Activated CD8-positive, alpha-beta T cell treated with anti-CD3 and anti-CD28 coated beads, Interleukin-2, amount 10 ng/mL, durations not matched to agents 7 days and 5 days (primary cell): ENCODE results near the gene CDH15. TPM values are rescaled to one million over a fixed set of nuclear protein-coding genes. Genes with fewer than 3 reads are reported as not detected.

Experiments
- total RNA-seq, 2 experiments: library from RNA; stranded (reverse); gene quantifications; one replicate each; pipeline ENCODE4 v1.2.3, GENCODE V29; 2021

The CDH15 gene
- total RNA-seq, 2 experiments from 2014 or later: not detected

Other genes with a start within 250 kb of the CDH15 start
- not detected for gene CBFA2T3, start 194.5 kb upstream of the CDH15 start, total RNA-seq
- 10 to 100 TPM; 38.6 to 45.1 TPM for gene ACSF3, start 77.9 kb upstream of the CDH15 start, total RNA-seq
- not detected for gene SLC22A31, start 28.8 kb downstream of the CDH15 start, total RNA-seq
- gene ZNF778, start 46.0 kb downstream of the CDH15 start, total RNA-seq: 1 to 10 TPM; 4.9 to 7.4 TPM